MM.1S (cell line): Measurements from ENCODE around the gene SAXO2.

Experiments used
- DNase-seq: peaks from one replicate; pipeline ENCODE4 v3.0.0-alpha.2; 2015
- H2AFZ ChIP-seq: fragments of 300-600 bp; sonication (generic); 2 replicates; pipeline ENCODE4 v1.6.0; 2016; ENCODE audit warnings: antibody characterized with exemption, low read length
- H3F3A ChIP-seq: fragments of 300-600 bp; sonication (generic); 2 replicates; pipeline ENCODE4 v1.6.1; 2016; ENCODE audit warnings: mild to moderate bottlenecking, antibody characterized with exemption, low read length, moderate library complexity, mixed read lengths; ENCODE audit not compliant: insufficient read depth
- H3K27ac ChIP-seq: fragments of 300-600 bp; sonication (generic); 2 replicates; pipeline ENCODE4 v1.5.1; 2016; ENCODE audit warnings: mild to moderate bottlenecking, low read length
- H3K27me3 ChIP-seq: fragments of 300-600 bp; sonication (generic); replicated peaks from 2 replicates; pipeline ENCODE4 v1.6.0; 2016; ENCODE audit warnings: low read length; ENCODE audit not compliant: insufficient read depth
- H3K36me3 ChIP-seq: fragments of 300-600 bp; sonication (generic); replicated peaks from 2 replicates; pipeline ENCODE4 v1.6.1; 2016; ENCODE audit warnings: mild to moderate bottlenecking, low read length, mixed read lengths; ENCODE audit not compliant: insufficient read depth
- H3K4me1 ChIP-seq: fragments of 300-600 bp; sonication (generic); 2 replicates; pipeline ENCODE4 v1.6.1; 2016; ENCODE audit warnings: low read length, mixed read lengths
- H3K4me2 ChIP-seq: fragments of 300-600 bp; sonication (generic); 2 replicates; pipeline ENCODE4 v1.6.0; 2016; ENCODE audit warnings: low read depth, low read length
- H3K4me3 ChIP-seq: fragments of 300-600 bp; sonication (generic); 2 replicates; pipeline ENCODE4 v1.5.1; 2016; ENCODE audit warnings: low read length, mixed read lengths
- H3K79me2 ChIP-seq: fragments of 300-600 bp; sonication (generic); 2 replicates; pipeline ENCODE4 v1.6.1; 2016; ENCODE audit warnings: mixed run types, low read length, mixed read lengths
- H3K9ac ChIP-seq: fragments of 300-600 bp; sonication (generic); 2 replicates; pipeline ENCODE4 v1.6.1; 2016; ENCODE audit warnings: low read length, mixed read lengths
- H3K9me2 ChIP-seq: fragments of 300-600 bp; sonication (generic); replicated peaks from 2 replicates; pipeline ENCODE4 v1.6.1; 2016; ENCODE audit warnings: mild to moderate bottlenecking, low read length, mixed read lengths; ENCODE audit not compliant: insufficient read depth
- H3K9me3 ChIP-seq: fragments of 300-600 bp; sonication (generic); replicated peaks from 2 replicates; pipeline ENCODE4 v1.6.1; 2016; ENCODE audit warnings: mild to moderate bottlenecking, low read length, mixed read lengths; ENCODE audit not compliant: insufficient read depth
- H4K20me1 ChIP-seq: fragments of 300-600 bp; sonication (generic); 2 replicates; pipeline ENCODE4 v1.6.1; 2016; ENCODE audit warnings: mild to moderate bottlenecking, low read length, moderate library complexity, mixed read lengths; ENCODE audit not compliant: insufficient read depth
- EZH2 ChIP-seq: fragments of 300-600 bp; sonication (generic); optimal IDR thresholded peaks from 2 replicates; pipeline ENCODE3; 2017; ENCODE audit warnings: low read depth, mild to moderate bottlenecking, antibody characterized with exemption, low read length, mixed read lengths
- EZH2phosphoT487 ChIP-seq: fragments of 300-600 bp; sonication (generic); IDR thresholded peaks from 2 replicates; pipeline ENCODE4 v1.6.1; 2018; ENCODE audit warnings: antibody characterized with exemption, low read length
- TF ChIP-seq, protein P1 (sequence below): fragments of 300-600 bp; sonication (generic); IDR thresholded peaks from 2 replicates; pipeline ENCODE4 v1.5.1; 2016; ENCODE audit warnings: antibody characterized with exemption, low read length, mixed read lengths

The SAXO2 gene

DNA sequence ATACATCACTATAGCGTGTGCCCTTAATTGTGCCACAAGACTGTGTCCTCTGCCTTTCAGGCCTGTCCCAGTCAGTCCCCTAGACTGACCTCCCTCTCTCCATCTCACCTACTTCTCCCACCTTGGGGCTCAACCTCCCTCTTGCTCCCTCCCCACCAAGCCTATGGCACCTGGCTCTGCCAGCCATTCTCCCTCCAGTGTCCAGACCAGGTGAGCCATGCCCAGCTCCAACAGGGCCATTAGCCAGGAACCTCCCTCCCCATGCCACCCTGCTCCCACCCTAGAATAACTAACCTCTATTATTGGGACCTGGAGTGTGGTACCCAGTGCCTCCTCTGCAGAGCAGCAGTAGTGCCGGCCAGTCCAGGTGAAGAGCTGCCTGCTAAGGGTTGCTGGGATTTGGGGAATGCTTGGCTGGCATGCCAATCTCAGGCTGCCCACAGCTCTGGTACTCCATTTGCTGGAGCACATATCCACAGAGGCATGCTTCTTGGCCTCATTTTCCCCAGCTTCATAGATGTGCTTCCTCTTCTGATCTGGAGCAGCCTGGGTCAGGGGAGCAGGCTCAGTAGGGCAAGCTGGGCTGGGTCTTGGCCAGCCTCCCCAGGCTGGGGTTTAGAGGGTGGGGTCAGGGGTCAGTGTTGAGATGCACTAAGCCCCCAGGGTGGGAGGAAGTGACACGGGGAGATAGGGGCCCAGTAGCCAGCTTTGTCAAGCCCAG is 38.8 kb downstream of the SAXO2 start:
- no peaks in the 10 kb centered on the region for H3K9me2 ChIP-seq
- H3F3A ChIP-seq = no peaks in the 10 kb centered on the region
- no peak overlapping the region for H3K27ac ChIP-seq
- no peak overlapping the region for H3K4me3 ChIP-seq
- no peaks in the 10 kb centered on the region for H4K20me1 ChIP-seq
- no peaks in the 10 kb centered on the region for H3K9me3 ChIP-seq
- no peaks in the 10 kb centered on the region for H3K36me3 ChIP-seq
- H3K9ac ChIP-seq = no peak overlapping the region
- no peaks in the 10 kb centered on the region for H3K79me2 ChIP-seq
- H3K4me1 ChIP-seq = no peaks in the 10 kb centered on the region
- H3K4me2 ChIP-seq = no peak overlapping the region
- peaks cover 36% of the 10 kb centered on the region for H3K27me3 ChIP-seq
- no peak for DNase-seq
- H2AFZ ChIP-seq = no peak overlapping the region
- TF ChIP-seq EZH2 = no peak
- no peak for TF ChIP-seq EZH2phosphoT487
- TF ChIP-seq, protein P1, sequence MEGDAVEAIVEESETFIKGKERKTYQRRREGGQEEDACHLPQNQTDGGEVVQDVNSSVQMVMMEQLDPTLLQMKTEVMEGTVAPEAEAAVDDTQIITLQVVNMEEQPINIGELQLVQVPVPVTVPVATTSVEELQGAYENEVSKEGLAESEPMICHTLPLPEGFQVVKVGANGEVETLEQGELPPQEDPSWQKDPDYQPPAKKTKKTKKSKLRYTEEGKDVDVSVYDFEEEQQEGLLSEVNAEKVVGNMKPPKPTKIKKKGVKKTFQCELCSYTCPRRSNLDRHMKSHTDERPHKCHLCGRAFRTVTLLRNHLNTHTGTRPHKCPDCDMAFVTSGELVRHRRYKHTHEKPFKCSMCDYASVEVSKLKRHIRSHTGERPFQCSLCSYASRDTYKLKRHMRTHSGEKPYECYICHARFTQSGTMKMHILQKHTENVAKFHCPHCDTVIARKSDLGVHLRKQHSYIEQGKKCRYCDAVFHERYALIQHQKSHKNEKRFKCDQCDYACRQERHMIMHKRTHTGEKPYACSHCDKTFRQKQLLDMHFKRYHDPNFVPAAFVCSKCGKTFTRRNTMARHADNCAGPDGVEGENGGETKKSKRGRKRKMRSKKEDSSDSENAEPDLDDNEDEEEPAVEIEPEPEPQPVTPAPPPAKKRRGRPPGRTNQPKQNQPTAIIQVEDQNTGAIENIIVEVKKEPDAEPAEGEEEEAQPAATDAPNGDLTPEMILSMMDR = no peak

DNA sequence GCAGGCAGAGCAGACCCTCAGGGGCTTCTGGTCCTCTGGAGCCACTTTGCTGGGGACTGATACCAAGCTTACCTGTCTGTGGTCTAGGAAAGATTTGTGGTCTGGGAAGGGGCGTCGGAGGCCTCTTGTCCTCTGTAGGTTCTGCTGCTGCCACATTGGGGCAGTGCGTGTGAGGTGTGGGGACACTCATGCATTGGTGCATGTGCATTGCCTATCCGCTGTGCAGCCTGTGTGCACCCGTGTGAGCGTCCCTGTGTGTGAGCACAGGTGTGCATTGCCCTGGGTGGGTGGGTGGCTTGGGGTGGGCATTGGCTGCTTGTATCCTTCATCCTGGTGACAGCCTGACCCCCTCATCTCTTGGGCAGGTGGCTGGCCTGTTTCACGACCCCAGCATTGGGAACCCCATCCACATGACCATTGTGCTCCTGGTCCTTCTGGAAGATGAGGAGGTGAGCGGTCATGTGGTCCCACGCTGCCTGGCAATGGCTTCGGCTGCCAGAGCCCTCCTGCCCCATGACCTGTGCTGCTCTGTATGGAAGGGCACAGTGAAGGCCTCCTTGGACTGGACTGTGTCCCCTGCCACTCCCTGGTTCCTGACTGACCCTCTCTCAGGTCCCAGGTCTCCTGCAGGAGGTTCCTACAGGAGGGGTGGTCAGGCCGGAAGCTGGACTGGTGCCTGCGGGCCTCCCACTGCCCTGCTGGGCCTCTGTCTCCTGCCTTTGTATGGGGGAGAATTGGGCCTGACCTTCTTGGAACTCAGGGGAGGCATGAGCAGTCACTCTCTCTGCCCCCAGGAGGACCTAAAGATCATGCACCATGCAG is 41.5 kb downstream of the SAXO2 start:
- H2AFZ ChIP-seq = no peak overlapping the region
- no peak for DNase-seq
- no peak overlapping the region for H3K27ac ChIP-seq
- no peak overlapping the region for H3K9ac ChIP-seq
- H3K27me3 ChIP-seq = peaks cover 25% of the 10 kb centered on the region
- H3K9me3 ChIP-seq = no peaks in the 10 kb centered on the region
- H3K4me1 ChIP-seq = no peaks in the 10 kb centered on the region
- no peaks in the 10 kb centered on the region for H3K9me2 ChIP-seq
- H4K20me1 ChIP-seq = no peaks in the 10 kb centered on the region
- no peaks in the 10 kb centered on the region for H3K36me3 ChIP-seq
- no peak for TF ChIP-seq EZH2
- no peak overlapping the region for H3K4me2 ChIP-seq
- H3F3A ChIP-seq = no peaks in the 10 kb centered on the region
- H3K4me3 ChIP-seq = no peak overlapping the region
- no peaks in the 10 kb centered on the region for H3K79me2 ChIP-seq

DNA sequence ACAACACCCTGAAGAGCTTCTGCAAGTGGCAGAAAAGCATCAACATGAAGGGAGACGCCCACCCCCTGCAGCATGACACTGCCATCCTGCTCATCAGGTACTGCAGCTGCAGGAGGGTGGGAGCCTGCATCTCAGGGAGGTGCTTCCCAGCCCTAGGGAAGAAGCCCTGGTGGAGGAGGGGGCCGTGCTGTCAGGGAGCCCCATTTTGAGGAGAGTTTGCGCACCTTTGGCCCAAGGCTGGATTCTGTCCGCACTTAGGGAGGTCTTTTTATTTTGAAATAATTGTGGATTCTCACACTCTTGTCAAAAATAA is 42.1 kb downstream of the SAXO2 start:
- Histone ChIP-seq H3K9me3 (no peaks in the 10 kb centered on the region), H3K9me2 (no peaks in the 10 kb centered on the region), H3K36me3 (no peaks in the 10 kb centered on the region), H2AFZ (no peak overlapping the region), H3K9ac (no peak overlapping the region), H3K27ac (no peak overlapping the region), H3K27me3 (peaks cover 25% of the 10 kb centered on the region), H3K79me2 (no peaks in the 10 kb centered on the region), H4K20me1 (no peaks in the 10 kb centered on the region), H3K4me2 (no peak overlapping the region), H3K4me1 (no peaks in the 10 kb centered on the region), H3K4me3 (no peak overlapping the region), H3F3A (no peaks in the 10 kb centered on the region)
- TF ChIP-seq EZH2 (no peak), EZH2phosphoT487 (no peak)
- TF ChIP-seq, protein P1 = no peak
- no peak for DNase-seq

DNA sequence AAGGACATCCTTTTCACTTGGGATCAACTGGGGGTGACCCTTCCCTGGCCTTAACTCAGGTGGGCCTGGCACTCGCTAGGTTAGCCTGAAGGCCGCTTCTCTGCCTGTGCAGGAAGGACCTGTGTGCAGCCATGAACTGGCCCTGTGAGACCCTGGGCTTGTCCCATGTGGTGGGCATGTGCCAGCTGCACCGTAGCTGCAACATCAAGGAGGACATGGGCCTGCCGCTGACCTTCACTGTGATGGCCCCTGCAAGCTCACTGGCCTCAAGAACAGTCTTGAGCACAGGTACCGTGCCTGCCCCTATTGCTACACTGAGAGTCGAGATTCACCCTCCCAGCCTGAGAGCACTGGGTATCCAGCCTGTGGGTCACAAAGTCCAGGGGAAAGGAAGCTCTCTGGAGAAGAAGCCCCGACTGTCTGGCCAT is 43.0 kb downstream of the SAXO2 start:
- H3K9me2 ChIP-seq = no peaks in the 10 kb centered on the region
- H3K4me2 ChIP-seq = no peak overlapping the region
- H3K9me3 ChIP-seq = no peaks in the 10 kb centered on the region
- no peaks in the 10 kb centered on the region for H4K20me1 ChIP-seq
- no peak overlapping the region for H2AFZ ChIP-seq
- H3K36me3 ChIP-seq = no peaks in the 10 kb centered on the region
- peaks cover 30% of the 10 kb centered on the region for H3K27me3 ChIP-seq
- H3K79me2 ChIP-seq = no peaks in the 10 kb centered on the region
- TF ChIP-seq, protein P1 = no peak
- TF ChIP-seq EZH2phosphoT487 (no peak), EZH2 (no peak)
- H3K27ac ChIP-seq = no peak overlapping the region
- no peaks in the 10 kb centered on the region for H3K4me1 ChIP-seq
- no peak overlapping the region for H3K9ac ChIP-seq
- no peak for DNase-seq
- H3K4me3 ChIP-seq = no peak overlapping the region
- H3F3A ChIP-seq = no peaks in the 10 kb centered on the region
